ENCODE measurements around the gene RAB20.
"Not testable (repeated sequence)": the region's sequence is repeated elsewhere in the genome, so short reads cannot be mapped to it uniquely, and the experiment has no call there.

RAB20 gene

GRCh38 chr13:110493613-110494012, 67.9 kb downstream of the RAB20 start:
- H3K27ac ChIP-seq: no peak overlapping the region
- TF ChIP-seq CTCF (conservative IDR thresholded peaks at IDR 0.05) (no peak), ZFX (IDR thresholded peaks at IDR 0.05) (no peak)

GRCh38 chr13:110492679-110493593, 68.6 kb downstream of the RAB20 start:
- TF ChIP-seq ZFX (IDR thresholded peaks at IDR 0.05) (no peak), CTCF (conservative IDR thresholded peaks at IDR 0.05) (no peak)

GRCh38 chr13:110491869-110492678, 69.4 kb downstream of the RAB20 start:
- no peak overlapping the region for H3K27ac ChIP-seq
- TF ChIP-seq ZFX (IDR thresholded peaks at IDR 0.05) (no peak), CTCF (conservative IDR thresholded peaks at IDR 0.05) (no peak)

More at GRCh38 chr13:110492679-110493593, 68.6 kb downstream of the RAB20 start:
- H3K27ac ChIP-seq: no peak overlapping the region

GRCh38 chr13:110490009-110490770, 71.3 kb downstream of the RAB20 start:
- TF ChIP-seq CTCF (conservative IDR thresholded peaks at IDR 0.05): no peak
- TF ChIP-seq ZFX (IDR thresholded peaks at IDR 0.05): no peak
- no peak overlapping the region for H3K27ac ChIP-seq

- H3K27ac ChIP-seq: not testable (repeated sequence)
Observed at GRCh38 chr13:110486880-110487279, 74.6 kb downstream of the RAB20 start.

GRCh38 chr13:110486061-110486715, 75.3 kb downstream of the RAB20 start:
- TF ChIP-seq ZFX (IDR thresholded peaks at IDR 0.05) (no peak), CTCF (conservative IDR thresholded peaks at IDR 0.05) (no peak)
- H3K27ac ChIP-seq: no peak overlapping the region

GRCh38 chr13:110485604-110486003, 75.9 kb downstream of the RAB20 start:
- TF ChIP-seq CTCF (conservative IDR thresholded peaks at IDR 0.05): no peak
- TF ChIP-seq ZFX (IDR thresholded peaks at IDR 0.05): no peak
- H3K27ac ChIP-seq: no peak overlapping the region

Measured in C4-2B (cell line).